ENCODE measurements around the gene RAG1.

DNA sequence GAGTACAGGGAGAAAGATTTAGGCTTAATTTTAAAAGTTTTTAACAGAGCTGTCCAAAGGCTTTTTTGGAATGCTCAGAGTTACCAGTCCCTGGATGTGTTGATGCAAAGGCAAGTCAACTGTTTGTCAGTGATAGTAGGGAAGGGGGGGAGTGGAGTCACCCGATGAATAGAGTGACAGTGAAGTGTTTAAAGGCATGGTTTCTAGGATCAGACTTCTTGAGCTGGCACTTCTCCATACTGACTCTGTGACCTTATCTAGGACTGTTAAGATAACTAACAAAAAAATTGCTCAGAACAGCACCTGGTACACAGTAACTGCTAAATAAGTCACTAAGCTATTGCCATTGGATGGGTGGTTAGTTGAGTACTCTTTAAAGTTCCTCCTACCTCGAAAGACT is 41.6 kb downstream of the RAG1 start:
- TF ChIP-seq TAF1 (IDR thresholded peaks at IDR 0.05; ENCODE audit: low read depth), result no peak
- TF ChIP-seq, protein P1, sequence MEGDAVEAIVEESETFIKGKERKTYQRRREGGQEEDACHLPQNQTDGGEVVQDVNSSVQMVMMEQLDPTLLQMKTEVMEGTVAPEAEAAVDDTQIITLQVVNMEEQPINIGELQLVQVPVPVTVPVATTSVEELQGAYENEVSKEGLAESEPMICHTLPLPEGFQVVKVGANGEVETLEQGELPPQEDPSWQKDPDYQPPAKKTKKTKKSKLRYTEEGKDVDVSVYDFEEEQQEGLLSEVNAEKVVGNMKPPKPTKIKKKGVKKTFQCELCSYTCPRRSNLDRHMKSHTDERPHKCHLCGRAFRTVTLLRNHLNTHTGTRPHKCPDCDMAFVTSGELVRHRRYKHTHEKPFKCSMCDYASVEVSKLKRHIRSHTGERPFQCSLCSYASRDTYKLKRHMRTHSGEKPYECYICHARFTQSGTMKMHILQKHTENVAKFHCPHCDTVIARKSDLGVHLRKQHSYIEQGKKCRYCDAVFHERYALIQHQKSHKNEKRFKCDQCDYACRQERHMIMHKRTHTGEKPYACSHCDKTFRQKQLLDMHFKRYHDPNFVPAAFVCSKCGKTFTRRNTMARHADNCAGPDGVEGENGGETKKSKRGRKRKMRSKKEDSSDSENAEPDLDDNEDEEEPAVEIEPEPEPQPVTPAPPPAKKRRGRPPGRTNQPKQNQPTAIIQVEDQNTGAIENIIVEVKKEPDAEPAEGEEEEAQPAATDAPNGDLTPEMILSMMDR (IDR thresholded peaks at IDR 0.05; ENCODE audit: poor library complexity, severe bottlenecking), result no peak
- TF ChIP-seq, protein P2, sequence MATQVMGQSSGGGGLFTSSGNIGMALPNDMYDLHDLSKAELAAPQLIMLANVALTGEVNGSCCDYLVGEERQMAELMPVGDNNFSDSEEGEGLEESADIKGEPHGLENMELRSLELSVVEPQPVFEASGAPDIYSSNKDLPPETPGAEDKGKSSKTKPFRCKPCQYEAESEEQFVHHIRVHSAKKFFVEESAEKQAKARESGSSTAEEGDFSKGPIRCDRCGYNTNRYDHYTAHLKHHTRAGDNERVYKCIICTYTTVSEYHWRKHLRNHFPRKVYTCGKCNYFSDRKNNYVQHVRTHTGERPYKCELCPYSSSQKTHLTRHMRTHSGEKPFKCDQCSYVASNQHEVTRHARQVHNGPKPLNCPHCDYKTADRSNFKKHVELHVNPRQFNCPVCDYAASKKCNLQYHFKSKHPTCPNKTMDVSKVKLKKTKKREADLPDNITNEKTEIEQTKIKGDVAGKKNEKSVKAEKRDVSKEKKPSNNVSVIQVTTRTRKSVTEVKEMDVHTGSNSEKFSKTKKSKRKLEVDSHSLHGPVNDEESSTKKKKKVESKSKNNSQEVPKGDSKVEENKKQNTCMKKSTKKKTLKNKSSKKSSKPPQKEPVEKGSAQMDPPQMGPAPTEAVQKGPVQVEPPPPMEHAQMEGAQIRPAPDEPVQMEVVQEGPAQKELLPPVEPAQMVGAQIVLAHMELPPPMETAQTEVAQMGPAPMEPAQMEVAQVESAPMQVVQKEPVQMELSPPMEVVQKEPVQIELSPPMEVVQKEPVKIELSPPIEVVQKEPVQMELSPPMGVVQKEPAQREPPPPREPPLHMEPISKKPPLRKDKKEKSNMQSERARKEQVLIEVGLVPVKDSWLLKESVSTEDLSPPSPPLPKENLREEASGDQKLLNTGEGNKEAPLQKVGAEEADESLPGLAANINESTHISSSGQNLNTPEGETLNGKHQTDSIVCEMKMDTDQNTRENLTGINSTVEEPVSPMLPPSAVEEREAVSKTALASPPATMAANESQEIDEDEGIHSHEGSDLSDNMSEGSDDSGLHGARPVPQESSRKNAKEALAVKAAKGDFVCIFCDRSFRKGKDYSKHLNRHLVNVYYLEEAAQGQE (IDR thresholded peaks at IDR 0.05; ENCODE audit: borderline replicate concordance), result no peak
